Lung (tissue), 12 donors: ENCODE measurements around the gene MTM1. TPM values are rescaled to one million over a fixed set of nuclear protein-coding genes. Genes with fewer than 3 reads are reported as not detected.

ENCODE experiments used
- ATAC-seq: fragments of 200-7000 bp; cut with Tn5 transposase; one replicate; pipeline ENCODE4 v1.9.1; 2020; ENCODE audit warnings: moderate number of reproducible peaks; ENCODE audit not compliant: insufficient read depth, low FRiP score
- DNase-seq, 3 donors: peaks; one replicate each; pipeline ENCODE4 v3.0.0-alpha.2; 2013 to 2017
- H3K27ac ChIP-seq, 2 donors: one replicate each; pipeline ENCODE4 v1.5.1; 2013; ENCODE audit warnings: mild to moderate bottlenecking in 2 of 2, moderate library complexity in 2 of 2, control low read depth in 1 of 2, inconsistent platforms in 1 of 2, low read depth in 1 of 2, low read length in 1 of 2
- H3K27me3 ChIP-seq, 3 donors: one replicate each; pipeline ENCODE4 v1.5.1; 2013; ENCODE audit warnings: low read length in 2 of 3; ENCODE audit not compliant: control insufficient read depth in 3 of 3, insufficient read depth in 3 of 3
- H3K36me3 ChIP-seq, 4 donors: one replicate each; pipeline ENCODE4 v1.5.1; 2013; ENCODE audit warnings: low read length in 4 of 4, mild to moderate bottlenecking in 1 of 4, moderate library complexity in 1 of 4; ENCODE audit not compliant: control insufficient read depth in 4 of 4, insufficient read depth in 4 of 4
- H3K4me1 ChIP-seq, 5 donors: one replicate each; pipeline ENCODE4 v1.5.1; 2013; ENCODE audit warnings: low read length in 5 of 5, mild to moderate bottlenecking in 2 of 5, moderate library complexity in 1 of 5; ENCODE audit not compliant: control insufficient read depth in 5 of 5, insufficient read depth in 5 of 5
- H3K4me3 ChIP-seq: one replicate; pipeline ENCODE4 v1.5.1; 2013; ENCODE audit warnings: mild to moderate bottlenecking, control low read depth, moderate library complexity
- H3K9ac ChIP-seq, 2 donors: one replicate each; pipeline ENCODE4 v1.5.1; 2013; ENCODE audit warnings: low read length in 2 of 2, control low read depth in 1 of 2; ENCODE audit not compliant: insufficient read depth in 1 of 2
- H3K9me3 ChIP-seq, 4 donors: one replicate each; pipeline ENCODE4 v1.5.1; 2013; ENCODE audit warnings: low read length in 3 of 4, mild to moderate bottlenecking in 1 of 4, moderate library complexity in 1 of 4; ENCODE audit not compliant: control insufficient read depth in 4 of 4, insufficient read depth in 3 of 4
- CTCF ChIP-seq: IDR thresholded peaks from 2 replicates; pipeline ENCODE4 v1.5.1; 2012; ENCODE audit warnings: mild to moderate bottlenecking; ENCODE audit errors: control extremely low read depth, extremely low read depth
- WGBS, 2 donors: extraction: QIAGEN DNeasy Blood & Tissue Kit; methylation state at CpG; one replicate each; pipeline ENCODE4 v1.1.7; 2013; 5-methylcytosine and 5-hydroxymethylcytosine counted together
- polyA plus RNA-seq, 2 donors: library from polyadenylated mRNA; stranded (reverse); fragments of 200-250 nt; gene quantifications; one replicate each; pipeline ENCODE4 v1.2.1, GENCODE V29; 2013
- total RNA-seq, 2 donors: library from RNA; depleted of rRNA in 1 of 2; stranded (reverse); fragments of >200 nt in 1 of 2; gene quantifications; one replicate each; pipeline ENCODE4 v1.2.1, GENCODE V29; 2014 to 2021
- donor health status: control.
- donor health status: control.
- donor health status: Bipolar disorder and iron deficiency.
- donor health status: healthy.
- donor health status: DM: yes; HTN: yes; CAD: no.

The MTM1 gene
- total and polyA plus RNA-seq, 4 donors = 4.6 to 31.2 (median 14.5) TPM

DNA sequence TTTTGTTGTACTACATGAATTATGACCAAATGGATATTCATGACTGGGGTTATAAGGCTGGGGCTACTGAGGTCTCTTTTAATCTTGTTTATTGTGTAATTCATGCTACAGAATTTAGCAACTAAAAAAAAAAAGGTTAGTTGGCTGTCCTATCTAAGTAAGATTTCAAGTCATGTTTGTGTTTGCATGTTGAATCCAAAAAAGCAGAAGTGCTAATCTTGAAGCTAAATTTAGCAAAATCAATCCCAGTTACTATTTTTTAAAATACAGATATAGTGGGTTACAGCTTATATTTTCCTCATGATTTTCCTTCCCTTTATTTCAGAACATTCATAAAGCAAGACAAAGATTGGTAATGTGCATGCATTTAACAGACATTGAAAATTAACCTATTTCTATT, 144.2 kb downstream of the MTM1 start:
- H3K4me1 ChIP-seq = peaks cover 0 to 3% (median 0%) of the 10 kb centered on the region in 5 donors
- H3K27me3 ChIP-seq = peaks cover 0 to 2% (median 0%) of the 10 kb centered on the region in 3 donors
- ATAC-seq (no peak), DNase-seq (no peak)
- no peak overlapping the region for H3K9ac ChIP-seq
- no peak for TF ChIP-seq CTCF
- H3K27ac ChIP-seq = no peak overlapping the region
- no peaks in the 10 kb centered on the region for H3K36me3 ChIP-seq
- no peak overlapping the region for H3K4me3 ChIP-seq
- no peaks in the 10 kb centered on the region for H3K9me3 ChIP-seq

DNA sequence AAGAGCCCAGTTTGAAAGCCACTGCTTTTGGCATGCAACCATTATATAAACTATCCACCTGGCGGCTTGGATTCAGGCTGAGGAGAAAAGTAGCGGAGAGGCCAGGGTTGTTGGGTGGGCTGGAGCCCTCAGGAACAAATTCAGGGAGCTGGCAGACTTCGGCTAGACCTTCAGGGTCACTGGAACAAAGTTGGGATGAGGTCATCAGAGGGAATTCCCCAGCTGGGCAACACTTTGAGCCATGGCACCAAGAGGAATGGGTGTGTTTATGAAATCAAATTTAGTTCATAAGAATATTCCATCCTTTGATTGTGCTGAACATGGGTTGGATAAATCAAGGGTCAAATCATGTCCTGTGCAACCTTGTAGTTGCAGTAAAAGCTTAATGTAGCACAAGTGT, 146.8 kb downstream of the MTM1 start:
- no peak for ATAC-seq
- TF ChIP-seq CTCF = no peak
- Histone ChIP-seq H3K9me3 (no peaks in the 10 kb centered on the region), H3K4me3 (no peak overlapping the region), H3K4me1 (peaks cover 0 to 3% (median 0%) of the 10 kb centered on the region in 5 donors), H3K36me3 (no peaks in the 10 kb centered on the region), H3K27ac (no peak overlapping the region), H3K27me3 (peaks cover 0 to 5% (median 2%) of the 10 kb centered on the region in 3 donors), H3K9ac (no peak overlapping the region)
- DNase-seq = no peak
- WGBS, 2 donors = 56 to 93% methylated on average over 3 of the region's 3 CpGs

DNA sequence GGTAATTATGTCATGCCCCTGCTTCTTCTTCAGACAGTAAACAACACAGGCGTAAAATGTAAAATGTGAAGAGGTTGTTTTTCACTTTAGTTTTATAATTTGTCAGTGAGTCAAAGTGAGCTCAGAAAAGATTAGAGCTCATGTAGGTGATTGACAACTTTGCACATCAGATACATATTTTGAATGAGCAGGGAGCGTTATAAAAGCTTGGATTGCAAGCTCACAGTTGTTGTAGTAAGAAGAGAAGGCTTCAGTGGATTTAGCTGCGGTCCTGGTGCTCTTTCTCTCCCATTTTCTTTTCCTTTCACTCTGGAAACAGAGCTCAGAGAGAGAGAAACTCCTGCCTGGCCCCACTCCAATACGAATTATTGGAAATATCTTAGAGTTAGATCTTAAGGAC, 151.2 kb downstream of the MTM1 start:
- WGBS, 2 donors = 71 to 97% methylated on average over 4 of the region's 4 CpGs
- DNase-seq = no peak
- Histone ChIP-seq H3K27me3 (peaks cover 0 to 5% (median 0%) of the 10 kb centered on the region in 3 donors), H3K27ac (no peak overlapping the region), H3K4me3 (no peak overlapping the region), H3K36me3 (no peaks in the 10 kb centered on the region), H3K4me1 (peaks cover 0 to 3% (median 0%) of the 10 kb centered on the region in 5 donors), H3K9me3 (no peaks in the 10 kb centered on the region), H3K9ac (no peak overlapping the region)
- no peak for TF ChIP-seq CTCF
- ATAC-seq = no peak

Other genes starting within 250 kb of the MTM1 start
- 1 to 10 TPM; 2.8 to 6.7 TPM for gene MAMLD1, start 205.3 kb upstream of the MTM1 start, total RNA-seq
- gene MAMLD1, start 205.3 kb upstream of the MTM1 start, polyA plus RNA-seq = 1 to 10 TPM; 1.9 to 2.7 TPM
- 10 to 100 TPM; 21.6 to 37.6 TPM for gene MTMR1, start 124.8 kb downstream of the MTM1 start, total RNA-seq
- 10 to 100 TPM; 10.0 to 10.3 TPM for gene MTMR1, start 124.8 kb downstream of the MTM1 start, polyA plus RNA-seq